GM12872 (cell line): ENCODE data around the gene TEK.

Source experiments
- TF ChIP-seq, protein P1 (sequence below): IDR thresholded peaks from 3 replicates; pipeline ENCODE4 v1.5.1; 2011; ENCODE audit warnings: low read depth, mild to moderate bottlenecking, low read length, moderate library complexity; ENCODE audit not compliant: insufficient read depth

TEK gene

GRCh38 chr9:27181381-27181780 lies 72.4 kb downstream of the TEK start:
- TF ChIP-seq, protein P1, sequence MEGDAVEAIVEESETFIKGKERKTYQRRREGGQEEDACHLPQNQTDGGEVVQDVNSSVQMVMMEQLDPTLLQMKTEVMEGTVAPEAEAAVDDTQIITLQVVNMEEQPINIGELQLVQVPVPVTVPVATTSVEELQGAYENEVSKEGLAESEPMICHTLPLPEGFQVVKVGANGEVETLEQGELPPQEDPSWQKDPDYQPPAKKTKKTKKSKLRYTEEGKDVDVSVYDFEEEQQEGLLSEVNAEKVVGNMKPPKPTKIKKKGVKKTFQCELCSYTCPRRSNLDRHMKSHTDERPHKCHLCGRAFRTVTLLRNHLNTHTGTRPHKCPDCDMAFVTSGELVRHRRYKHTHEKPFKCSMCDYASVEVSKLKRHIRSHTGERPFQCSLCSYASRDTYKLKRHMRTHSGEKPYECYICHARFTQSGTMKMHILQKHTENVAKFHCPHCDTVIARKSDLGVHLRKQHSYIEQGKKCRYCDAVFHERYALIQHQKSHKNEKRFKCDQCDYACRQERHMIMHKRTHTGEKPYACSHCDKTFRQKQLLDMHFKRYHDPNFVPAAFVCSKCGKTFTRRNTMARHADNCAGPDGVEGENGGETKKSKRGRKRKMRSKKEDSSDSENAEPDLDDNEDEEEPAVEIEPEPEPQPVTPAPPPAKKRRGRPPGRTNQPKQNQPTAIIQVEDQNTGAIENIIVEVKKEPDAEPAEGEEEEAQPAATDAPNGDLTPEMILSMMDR = no peak

GRCh38 chr9:27182421-27182820 lies 73.4 kb downstream of the TEK start:
- TF ChIP-seq, protein P1 = no peak

GRCh38 chr9:27183131-27183530 lies 74.1 kb downstream of the TEK start:
- TF ChIP-seq, protein P1 = no peak

- TF ChIP-seq, protein P1 = no peak
These were observed 74.7 kb downstream of the TEK start for GRCh38 chr9:27183701-27184100.

GRCh38 chr9:27184556-27185351 lies 75.7 kb downstream of the TEK start:
- TF ChIP-seq, protein P1 = no peak

DNA sequence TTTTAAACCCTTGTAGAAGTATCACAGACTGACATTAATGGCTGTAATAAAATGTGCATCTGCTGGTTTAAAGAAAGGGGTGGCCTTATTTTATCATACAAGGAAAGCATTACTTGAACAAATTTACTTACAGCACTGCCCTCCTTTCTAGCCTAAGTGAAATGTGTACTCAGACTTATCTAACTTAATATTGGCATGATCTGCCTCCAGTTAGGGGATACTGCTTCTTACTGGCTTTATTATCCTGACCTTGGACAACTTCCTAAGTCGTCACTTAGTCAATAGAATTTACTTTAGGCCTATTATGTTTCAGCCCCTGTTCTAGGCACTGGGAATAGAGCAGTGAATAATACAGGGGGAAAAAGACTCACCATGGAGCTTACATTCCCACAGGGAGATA lies 79.4 kb downstream of the TEK start:
- TF ChIP-seq, protein P1 = no peak

- TF ChIP-seq, protein P1 = no peak
These were observed 80.4 kb downstream of the TEK start for GRCh38 chr9:27189426-27189825.
